ENCODE data around the gene CHST9.

The CHST9 gene

DNA sequence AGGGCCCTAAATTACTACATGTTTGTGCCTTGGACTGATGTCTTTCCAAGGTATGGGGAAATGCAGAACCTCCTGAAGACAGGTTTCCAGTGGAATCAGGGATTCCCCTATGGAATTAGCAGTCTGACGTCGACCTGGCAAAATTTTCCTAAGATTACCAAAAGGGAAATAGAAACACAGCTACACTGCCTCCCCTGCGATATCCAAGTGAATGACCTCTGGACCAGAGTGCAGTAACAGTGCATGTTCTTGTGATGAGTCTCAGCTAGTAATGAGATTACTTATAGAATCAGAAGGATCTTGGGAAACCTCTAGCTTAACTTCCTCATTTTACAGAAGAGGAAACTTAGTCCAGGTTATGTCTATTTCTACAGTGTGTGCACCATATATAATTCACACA, 21.3 kb upstream of the CHST9 start:
- Histone ChIP-seq H3K27ac (ENCODE audit: low read depth, low read length) (no peak overlapping the region), H3K4me3 (ENCODE audit: low read length) (no peak overlapping the region), H3K4me2 (ENCODE audit: low read length) (no peak overlapping the region), H3K4me1 (ENCODE audit: control insufficient read depth, low read length) (no peaks in the 10 kb centered on the region), H3K9me3 (ENCODE audit: control insufficient read depth, insufficient read depth, low read length) (no peaks in the 10 kb centered on the region), H3K79me2 (ENCODE audit: control insufficient read depth, low read length) (no peaks in the 10 kb centered on the region), H3K27me3 (ENCODE audit: control insufficient read depth, low read length) (no peaks in the 10 kb centered on the region), H4K20me1 (ENCODE audit: control insufficient read depth, insufficient read depth, low read depth, low read length) (no peaks in the 10 kb centered on the region), H3K36me3 (ENCODE audit: control insufficient read depth, low read length) (no peaks in the 10 kb centered on the region), H3K9me2 (replicated peaks; ENCODE audit: control insufficient read depth, low read length) (no peaks in the 10 kb centered on the region), H3F3A (ENCODE audit: control insufficient read depth, insufficient read depth) (no peaks in the 10 kb centered on the region)
- TF ChIP-seq EZH2phosphoT487 (IDR thresholded peaks at IDR 0.05; ENCODE audit: borderline replicate concordance, low read length) = no peak
- TF ChIP-seq, protein P1, sequence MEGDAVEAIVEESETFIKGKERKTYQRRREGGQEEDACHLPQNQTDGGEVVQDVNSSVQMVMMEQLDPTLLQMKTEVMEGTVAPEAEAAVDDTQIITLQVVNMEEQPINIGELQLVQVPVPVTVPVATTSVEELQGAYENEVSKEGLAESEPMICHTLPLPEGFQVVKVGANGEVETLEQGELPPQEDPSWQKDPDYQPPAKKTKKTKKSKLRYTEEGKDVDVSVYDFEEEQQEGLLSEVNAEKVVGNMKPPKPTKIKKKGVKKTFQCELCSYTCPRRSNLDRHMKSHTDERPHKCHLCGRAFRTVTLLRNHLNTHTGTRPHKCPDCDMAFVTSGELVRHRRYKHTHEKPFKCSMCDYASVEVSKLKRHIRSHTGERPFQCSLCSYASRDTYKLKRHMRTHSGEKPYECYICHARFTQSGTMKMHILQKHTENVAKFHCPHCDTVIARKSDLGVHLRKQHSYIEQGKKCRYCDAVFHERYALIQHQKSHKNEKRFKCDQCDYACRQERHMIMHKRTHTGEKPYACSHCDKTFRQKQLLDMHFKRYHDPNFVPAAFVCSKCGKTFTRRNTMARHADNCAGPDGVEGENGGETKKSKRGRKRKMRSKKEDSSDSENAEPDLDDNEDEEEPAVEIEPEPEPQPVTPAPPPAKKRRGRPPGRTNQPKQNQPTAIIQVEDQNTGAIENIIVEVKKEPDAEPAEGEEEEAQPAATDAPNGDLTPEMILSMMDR (IDR thresholded peaks at IDR 0.05; ENCODE audit: low read depth, low read length, poor library complexity, severe bottlenecking) = no peak

DNA sequence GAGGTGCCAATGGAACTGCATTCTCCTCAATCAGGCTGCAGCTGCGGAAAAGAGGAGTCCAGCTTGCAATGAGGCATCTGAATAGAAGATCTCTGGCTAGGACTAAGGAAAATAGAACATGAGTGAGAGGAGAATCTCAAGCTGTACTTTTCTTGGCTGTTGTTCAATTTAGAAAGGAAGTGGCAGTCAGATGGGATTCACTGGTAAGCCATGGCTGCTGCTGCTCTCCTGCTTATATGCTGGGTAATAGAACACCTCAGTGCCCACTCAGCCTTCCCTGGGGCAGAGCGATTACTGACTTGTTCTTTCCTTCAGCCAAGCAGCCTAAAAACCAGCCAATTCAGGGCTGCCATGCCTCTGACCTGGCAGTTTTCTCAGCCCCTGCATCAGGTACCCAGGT, 17.6 kb upstream of the CHST9 start:
- H3K9me3 ChIP-seq (ENCODE audit: control insufficient read depth, insufficient read depth, low read length) = no peaks in the 10 kb centered on the region
- H3K27ac ChIP-seq (ENCODE audit: low read depth, low read length) = no peak overlapping the region
- TF ChIP-seq, protein P1 (IDR thresholded peaks at IDR 0.05; ENCODE audit: low read depth, low read length, poor library complexity, severe bottlenecking) = no peak
- no peak for TF ChIP-seq EZH2phosphoT487 (IDR thresholded peaks at IDR 0.05; ENCODE audit: borderline replicate concordance, low read length)
- H3K9me2 ChIP-seq (replicated peaks; ENCODE audit: control insufficient read depth, low read length) = no peaks in the 10 kb centered on the region
- H3K4me2 ChIP-seq (ENCODE audit: low read length) = no peak overlapping the region
- no peaks in the 10 kb centered on the region for H3K27me3 ChIP-seq (ENCODE audit: control insufficient read depth, low read length)
- H3F3A ChIP-seq (ENCODE audit: control insufficient read depth, insufficient read depth) = no peaks in the 10 kb centered on the region
- no peaks in the 10 kb centered on the region for H3K4me1 ChIP-seq (ENCODE audit: control insufficient read depth, low read length)
- H3K79me2 ChIP-seq (ENCODE audit: control insufficient read depth, low read length) = no peaks in the 10 kb centered on the region
- no peaks in the 10 kb centered on the region for H3K36me3 ChIP-seq (ENCODE audit: control insufficient read depth, low read length)
- H4K20me1 ChIP-seq (ENCODE audit: control insufficient read depth, insufficient read depth, low read depth, low read length) = no peaks in the 10 kb centered on the region
- no peak overlapping the region for H3K4me3 ChIP-seq (ENCODE audit: low read length)

DNA sequence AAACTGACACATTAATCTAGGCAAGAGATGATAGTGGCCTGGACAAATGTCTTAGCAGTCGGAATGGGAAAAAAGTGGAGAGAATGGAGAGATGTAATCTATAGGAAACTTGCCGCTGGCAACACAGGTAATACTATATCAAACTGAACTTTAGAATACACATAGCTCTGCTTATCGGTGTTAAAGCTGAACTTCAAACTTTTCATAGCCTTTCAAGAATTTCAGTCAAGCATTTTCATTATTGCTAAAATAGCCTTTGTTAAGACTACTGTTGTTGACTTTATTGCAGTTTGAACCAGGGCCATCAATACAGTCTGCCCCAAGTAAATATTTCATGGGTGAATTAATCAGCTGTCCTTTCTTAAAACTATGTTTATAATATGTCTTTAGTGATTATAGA, 12.9 kb upstream of the CHST9 start:
- H3K79me2 ChIP-seq (ENCODE audit: control insufficient read depth, low read length) = no peaks in the 10 kb centered on the region
- TF ChIP-seq EZH2phosphoT487 (IDR thresholded peaks at IDR 0.05; ENCODE audit: borderline replicate concordance, low read length) = no peak
- TF ChIP-seq, protein P1 (IDR thresholded peaks at IDR 0.05; ENCODE audit: low read depth, low read length, poor library complexity, severe bottlenecking) = no peak
- H3F3A ChIP-seq (ENCODE audit: control insufficient read depth, insufficient read depth) = no peaks in the 10 kb centered on the region
- H3K9me2 ChIP-seq (replicated peaks; ENCODE audit: control insufficient read depth, low read length) = no peaks in the 10 kb centered on the region
- H3K27ac ChIP-seq (ENCODE audit: low read depth, low read length) = no peak overlapping the region
- H3K4me3 ChIP-seq (ENCODE audit: low read length) = no peak overlapping the region
- no peak overlapping the region for H3K4me2 ChIP-seq (ENCODE audit: low read length)
- H4K20me1 ChIP-seq (ENCODE audit: control insufficient read depth, insufficient read depth, low read depth, low read length) = no peaks in the 10 kb centered on the region
- H3K4me1 ChIP-seq (ENCODE audit: control insufficient read depth, low read length) = no peaks in the 10 kb centered on the region
- no peaks in the 10 kb centered on the region for H3K27me3 ChIP-seq (ENCODE audit: control insufficient read depth, low read length)
- H3K36me3 ChIP-seq (ENCODE audit: control insufficient read depth, low read length) = no peaks in the 10 kb centered on the region
- H3K9me3 ChIP-seq (ENCODE audit: control insufficient read depth, insufficient read depth, low read length) = no peaks in the 10 kb centered on the region

DNA sequence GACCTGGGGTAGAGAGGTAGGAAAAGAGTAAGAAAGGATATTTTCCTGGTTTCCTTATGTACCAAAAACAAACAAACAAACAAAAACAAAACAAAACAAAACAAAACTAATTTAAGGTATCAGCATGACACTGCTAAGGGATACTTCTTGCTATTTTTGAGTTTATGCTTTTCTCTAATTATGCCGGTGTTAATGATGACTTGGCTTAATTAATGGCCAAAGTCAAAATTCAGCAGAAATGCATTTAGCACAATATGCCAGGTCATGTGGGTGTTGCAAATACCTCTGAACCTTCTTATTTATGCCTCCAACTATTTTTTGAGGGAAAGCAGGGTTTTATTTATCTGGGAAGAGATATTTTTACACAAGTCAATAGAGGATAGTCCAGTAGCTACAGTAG, 3.2 kb upstream of the CHST9 start:
- Histone ChIP-seq H3K36me3 (ENCODE audit: control insufficient read depth, low read length) (no peaks in the 10 kb centered on the region), H3K4me2 (ENCODE audit: low read length) (no peak overlapping the region), H3K9me2 (replicated peaks; ENCODE audit: control insufficient read depth, low read length) (no peaks in the 10 kb centered on the region), H3K4me1 (ENCODE audit: control insufficient read depth, low read length) (no peaks in the 10 kb centered on the region), H3K79me2 (ENCODE audit: control insufficient read depth, low read length) (no peaks in the 10 kb centered on the region), H3K27me3 (ENCODE audit: control insufficient read depth, low read length) (peaks cover 9% of the 10 kb centered on the region; the same call in 1 of the 2 replicates), H3K27ac (ENCODE audit: low read depth, low read length) (no peak overlapping the region), H3K9me3 (ENCODE audit: control insufficient read depth, insufficient read depth, low read length) (no peaks in the 10 kb centered on the region), H3F3A (ENCODE audit: control insufficient read depth, insufficient read depth) (no peaks in the 10 kb centered on the region), H3K4me3 (ENCODE audit: low read length) (no peak overlapping the region), H4K20me1 (ENCODE audit: control insufficient read depth, insufficient read depth, low read depth, low read length) (no peaks in the 10 kb centered on the region)
- no peak for TF ChIP-seq EZH2phosphoT487 (IDR thresholded peaks at IDR 0.05; ENCODE audit: borderline replicate concordance, low read length)
- TF ChIP-seq, protein P1 (IDR thresholded peaks at IDR 0.05; ENCODE audit: low read depth, low read length, poor library complexity, severe bottlenecking) = no peak

Data from DOHH2 (cell line).